ENCODE data around the gene MFSD6. TPM values are rescaled to one million over a fixed set of nuclear protein-coding genes. Genes with fewer than 3 reads are reported as not detected.

Gene MFSD6
- total RNA-seq, 2 donors from 2014 or later, result 1.2 to 3.2 TPM

DNA sequence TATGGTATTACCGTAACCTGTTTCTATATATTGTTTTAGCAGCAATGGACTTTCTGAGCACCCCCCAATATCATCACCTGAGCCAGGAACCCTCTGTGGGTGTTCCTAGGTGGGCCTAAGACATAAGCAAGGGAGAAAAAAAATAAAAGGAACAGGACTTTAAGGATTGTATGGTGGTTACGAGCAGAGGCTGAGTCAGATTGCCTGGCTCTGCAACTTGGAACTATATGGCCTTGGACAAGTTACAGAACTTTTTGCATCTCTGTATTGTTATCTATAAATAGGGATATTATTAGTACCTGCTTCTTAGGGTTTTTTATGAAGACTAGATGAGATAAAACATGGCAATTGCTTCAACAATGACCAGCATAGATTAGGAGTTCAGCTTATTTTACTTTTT, 34.9 kb downstream of the MFSD6 start:
- no peaks in the 10 kb centered on the region for H3K4me1 Mint-ChIP-seq
- no peaks in the 10 kb centered on the region for H3K27me3 Mint-ChIP-seq (ENCODE audit: insufficient read depth)
- H3K27me3 ChIP-seq (ENCODE audit: control insufficient read depth, insufficient read depth, low read length, poor library complexity, severe bottlenecking), result no peaks in the 10 kb centered on the region
- H3K36me3 Mint-ChIP-seq (ENCODE audit: low read depth), result no peaks in the 10 kb centered on the region
- no peaks in the 10 kb centered on the region for H3K9me3 ChIP-seq (ENCODE audit: control insufficient read depth, low read length)
- H3K4me3 ChIP-seq (ENCODE audit: low read length), result no peak overlapping the region
- no peak overlapping the region for H3K27ac ChIP-seq (ENCODE audit: low read depth, low read length)
- H3K4me1 ChIP-seq (ENCODE audit: control insufficient read depth, insufficient read depth, low read length), result no peaks in the 10 kb centered on the region
- no peak overlapping the region for H3K4me3 Mint-ChIP-seq
- H3K9ac ChIP-seq (ENCODE audit: extremely low read depth, low read length, poor library complexity, severe bottlenecking), result no peak overlapping the region
- no peaks in the 10 kb centered on the region for H3K9me3 Mint-ChIP-seq
- no peak overlapping the region for H3K27ac Mint-ChIP-seq
- TF ChIP-seq, protein P1, sequence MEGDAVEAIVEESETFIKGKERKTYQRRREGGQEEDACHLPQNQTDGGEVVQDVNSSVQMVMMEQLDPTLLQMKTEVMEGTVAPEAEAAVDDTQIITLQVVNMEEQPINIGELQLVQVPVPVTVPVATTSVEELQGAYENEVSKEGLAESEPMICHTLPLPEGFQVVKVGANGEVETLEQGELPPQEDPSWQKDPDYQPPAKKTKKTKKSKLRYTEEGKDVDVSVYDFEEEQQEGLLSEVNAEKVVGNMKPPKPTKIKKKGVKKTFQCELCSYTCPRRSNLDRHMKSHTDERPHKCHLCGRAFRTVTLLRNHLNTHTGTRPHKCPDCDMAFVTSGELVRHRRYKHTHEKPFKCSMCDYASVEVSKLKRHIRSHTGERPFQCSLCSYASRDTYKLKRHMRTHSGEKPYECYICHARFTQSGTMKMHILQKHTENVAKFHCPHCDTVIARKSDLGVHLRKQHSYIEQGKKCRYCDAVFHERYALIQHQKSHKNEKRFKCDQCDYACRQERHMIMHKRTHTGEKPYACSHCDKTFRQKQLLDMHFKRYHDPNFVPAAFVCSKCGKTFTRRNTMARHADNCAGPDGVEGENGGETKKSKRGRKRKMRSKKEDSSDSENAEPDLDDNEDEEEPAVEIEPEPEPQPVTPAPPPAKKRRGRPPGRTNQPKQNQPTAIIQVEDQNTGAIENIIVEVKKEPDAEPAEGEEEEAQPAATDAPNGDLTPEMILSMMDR (conservative IDR thresholded peaks at IDR 0.05), result no peak
- DNase-seq, result no peak
- WGBS, 2 experiments (ENCODE audit: insufficient coverage in 1 of 2, insufficient read length in 1 of 2), result 100% methylated on average over 2 of the region's 2 CpGs; no CpG with 5 or more reads in 1 of the 2 experiments
- no peaks in the 10 kb centered on the region for H3K36me3 ChIP-seq (ENCODE audit: control insufficient read depth, insufficient read depth, low read length)

DNA sequence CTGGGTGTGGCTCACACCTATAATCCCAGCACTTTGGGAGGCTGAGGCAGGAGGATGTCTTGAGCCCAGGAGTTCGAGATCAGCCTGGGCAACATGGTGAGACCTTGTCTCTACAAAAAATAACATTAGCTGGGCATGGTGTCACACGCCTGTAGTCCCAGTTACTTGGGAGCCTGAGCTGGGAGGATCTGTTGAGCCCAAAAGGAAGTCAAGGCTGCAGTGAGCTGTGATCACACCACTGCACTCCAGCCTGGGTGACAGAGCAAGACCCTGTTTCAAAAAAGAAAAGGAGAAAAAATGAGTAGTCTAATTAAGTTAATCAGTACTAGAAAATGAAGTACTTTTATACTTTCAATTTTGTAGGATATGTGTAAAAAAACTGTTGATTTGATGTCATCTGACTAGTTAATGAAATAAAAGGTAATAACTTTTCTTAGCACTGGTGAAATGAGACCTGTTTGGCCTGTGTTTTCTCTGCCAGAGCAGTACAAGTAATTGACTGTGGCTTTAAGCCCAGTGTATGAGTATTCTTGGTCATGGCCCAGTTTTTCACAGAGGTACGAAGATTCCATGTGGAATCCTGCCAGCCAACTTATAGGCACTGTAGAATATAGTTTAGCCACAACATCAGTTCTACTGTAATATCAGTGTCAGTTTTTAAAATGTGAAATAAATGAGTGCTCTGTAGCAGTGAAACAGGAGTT, 35.8 kb downstream of the MFSD6 start:
- H3K27ac ChIP-seq (ENCODE audit: low read depth, low read length), result no peak overlapping the region
- Mint-ChIP-seq H3K36me3 (ENCODE audit: low read depth) (no peaks in the 10 kb centered on the region), H3K9me3 (no peaks in the 10 kb centered on the region), H3K4me3 (no peak overlapping the region), H3K27me3 (ENCODE audit: insufficient read depth) (no peaks in the 10 kb centered on the region), H3K4me1 (no peaks in the 10 kb centered on the region), H3K27ac (no peak overlapping the region)
- 72 to 94% methylated on average over 3 of the region's 3 CpGs for WGBS, 2 experiments (ENCODE audit: insufficient coverage in 1 of 2, insufficient read length in 1 of 2)
- no peaks in the 10 kb centered on the region for H3K9me3 ChIP-seq (ENCODE audit: control insufficient read depth, low read length)
- no peak overlapping the region for H3K9ac ChIP-seq (ENCODE audit: extremely low read depth, low read length, poor library complexity, severe bottlenecking)
- no peaks in the 10 kb centered on the region for H3K27me3 ChIP-seq (ENCODE audit: control insufficient read depth, insufficient read depth, low read length, poor library complexity, severe bottlenecking)
- TF ChIP-seq, protein P1 (conservative IDR thresholded peaks at IDR 0.05), result no peak
- no peaks in the 10 kb centered on the region for H3K36me3 ChIP-seq (ENCODE audit: control insufficient read depth, insufficient read depth, low read length)
- no peak for DNase-seq
- H3K4me1 ChIP-seq (ENCODE audit: control insufficient read depth, insufficient read depth, low read length), result no peaks in the 10 kb centered on the region
- no peak overlapping the region for H3K4me3 ChIP-seq (ENCODE audit: low read length)

DNA sequence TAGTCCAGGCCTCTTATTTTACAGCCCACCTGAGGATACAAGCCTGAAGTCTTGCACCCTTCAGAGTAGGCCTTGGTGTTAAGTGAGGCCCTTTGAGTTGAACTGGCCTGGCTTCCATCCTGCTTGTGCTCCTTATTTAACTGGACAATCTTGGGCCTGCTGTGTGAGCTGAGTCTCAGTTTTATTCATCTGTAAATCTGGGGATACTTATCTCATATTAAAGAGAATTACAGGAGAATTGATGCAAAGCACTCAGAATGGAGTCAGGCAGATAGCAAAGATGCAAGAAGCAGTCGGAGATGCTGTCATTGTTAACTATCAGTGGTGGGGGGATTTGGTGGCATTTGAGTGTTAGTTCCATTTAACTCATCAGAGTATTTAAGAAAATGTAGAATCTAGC, 36.8 kb downstream of the MFSD6 start:
- no peaks in the 10 kb centered on the region for H3K27me3 ChIP-seq (ENCODE audit: control insufficient read depth, insufficient read depth, low read length, poor library complexity, severe bottlenecking)
- H3K27ac Mint-ChIP-seq, result no peak overlapping the region

More for the DNA sequence above, 36.8 kb downstream of the MFSD6 start:
- H3K4me3 Mint-ChIP-seq, result no peak overlapping the region
- no peaks in the 10 kb centered on the region for H3K36me3 Mint-ChIP-seq (ENCODE audit: low read depth)
- no peak overlapping the region for H3K9ac ChIP-seq (ENCODE audit: extremely low read depth, low read length, poor library complexity, severe bottlenecking)
- TF ChIP-seq, protein P1 (conservative IDR thresholded peaks at IDR 0.05), result no peak
- H3K36me3 ChIP-seq (ENCODE audit: control insufficient read depth, insufficient read depth, low read length), result no peaks in the 10 kb centered on the region
- H3K4me1 ChIP-seq (ENCODE audit: control insufficient read depth, insufficient read depth, low read length), result no peaks in the 10 kb centered on the region
- WGBS, 2 experiments (ENCODE audit: insufficient coverage in 1 of 2, insufficient read length in 1 of 2), result 80 to 86% methylated on average over 1 of the region's 1 CpG
- H3K27ac ChIP-seq (ENCODE audit: low read depth, low read length), result no peak overlapping the region
- H3K9me3 ChIP-seq (ENCODE audit: control insufficient read depth, low read length), result no peaks in the 10 kb centered on the region
- no peak for DNase-seq
- no peaks in the 10 kb centered on the region for H3K4me1 Mint-ChIP-seq
- H3K27me3 Mint-ChIP-seq (ENCODE audit: insufficient read depth), result no peaks in the 10 kb centered on the region
- H3K9me3 Mint-ChIP-seq, result no peaks in the 10 kb centered on the region
- no peak overlapping the region for H3K4me3 ChIP-seq (ENCODE audit: low read length)
